Measurements from ENCODE around the gene MSLN. TPM values are rescaled to one million over a fixed set of nuclear protein-coding genes. Genes with fewer than 3 reads are reported as not detected.

Gene MSLN
- total and polyA plus RNA-seq, 2 of the 13 experiments (the other 11 are each of a cell fraction or from before 2014, with no cell fraction given): 2.0 to 2.3 TPM

DNA sequence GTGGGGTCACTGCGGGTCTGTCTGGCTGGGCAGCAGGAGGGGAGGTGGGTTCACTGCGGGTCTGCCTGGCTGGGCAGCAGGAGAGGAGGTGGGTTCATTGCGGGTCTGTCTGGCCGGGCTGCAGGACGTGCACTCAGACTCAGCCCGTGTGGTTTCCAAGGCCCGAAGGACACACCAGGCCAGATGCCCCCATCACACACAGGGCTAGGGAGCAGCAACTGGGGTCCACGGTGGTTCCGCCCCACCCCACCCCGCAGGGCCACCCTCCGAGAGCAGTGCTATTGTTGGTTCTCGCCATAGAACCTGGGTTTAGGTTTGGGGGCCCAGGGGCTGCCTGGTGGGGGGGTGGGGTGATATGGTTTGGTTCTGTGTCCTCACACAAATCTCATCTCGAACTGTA lies 13.9 kb upstream of the MSLN start:
- ATAC-seq (no peak), FAIRE-seq (no peak), DNase-seq (ENCODE audit: low spot score) (no peak)
- in situ Hi-C loops (cut with HindIII; ENCODE audit: extremely low pct_ligation_motif_present, low pct_unique_long_range_greater_than_20kb) (no loop called here), intact Hi-C loops (cut with micrococcal nuclease; ENCODE audit: unreplicated experiment) (loop anchor here (1.0 kb wide), 1 partner anchor 39 kb away; no protein-coding TSS in a partner anchor)
- BruUV-seq (replicated peaks): no TSS peak
- Histone ChIP-seq H3K4me2 (ENCODE audit: low read depth, low read length) (no peak overlapping the region), H2AFZ (ENCODE audit: low read length) (no peak overlapping the region), H3K36me3 (replicated peaks in 1 of 2; ENCODE audit: control insufficient read depth in 1 of 2, insufficient read depth in 2 of 2, low read length in 2 of 2) (no peaks in the 10 kb centered on the region), H4K20me1 (ENCODE audit: insufficient read depth, low read length) (no peaks in the 10 kb centered on the region), H3K4me3 (replicated peaks in 1 of 3; ENCODE audit: insufficient read depth in 1 of 3, low read depth in 2 of 3, low read length in 3 of 3) (no peak overlapping the region), H3K9me3 (ENCODE audit: low read length) (no peaks in the 10 kb centered on the region), H3K27ac (ENCODE audit: extremely low read length, insufficient read depth, low read length) (no peak overlapping the region), H3K27me3 (ENCODE audit: control insufficient read depth in 1 of 2, insufficient read depth in 2 of 2, low read length in 2 of 2) (peaks cover under 1 to 26% of the 10 kb centered on the region in 2 experiments; a peak in 4 of 5 replicates), H3K79me2 (ENCODE audit: insufficient read depth, low read length) (no peaks in the 10 kb centered on the region), H3K9ac (ENCODE audit: insufficient read depth, low read depth, low read length) (no peak overlapping the region), H3K4me1 (ENCODE audit: insufficient read depth, low read length) (peaks cover 7% of the 10 kb centered on the region)
- CTCF ChIA-PET (ENCODE audit: low intra/inter-chr PET ratio, low total read pairs): no interaction called here
- TF ChIP-seq ZNF468 (CRISPR knock-in tag; IDR thresholded peaks at IDR 0.05) (no peak), STAG1 (CRISPR knock-in tag; IDR thresholded peaks at IDR 0.05) (no peak), TMF1 (CRISPR knock-in tag; IDR thresholded peaks at IDR 0.05; ENCODE audit: low read depth) (no peak), ZNF746 (CRISPR knock-in tag; IDR thresholded peaks at IDR 0.05) (no peak), FOXJ3 (CRISPR knock-in tag; IDR thresholded peaks at IDR 0.05; ENCODE audit: borderline replicate concordance) (no peak), JUNB (CRISPR knock-in tag; IDR thresholded peaks at IDR 0.05; ENCODE audit: borderline replicate concordance) (no peak)
- POLR2A ChIA-PET: no interaction called here
- 30% methylated on average over 2 of the region's 13 CpGs for WGBS (ENCODE audit: low lambda C conversion rate)

DNA sequence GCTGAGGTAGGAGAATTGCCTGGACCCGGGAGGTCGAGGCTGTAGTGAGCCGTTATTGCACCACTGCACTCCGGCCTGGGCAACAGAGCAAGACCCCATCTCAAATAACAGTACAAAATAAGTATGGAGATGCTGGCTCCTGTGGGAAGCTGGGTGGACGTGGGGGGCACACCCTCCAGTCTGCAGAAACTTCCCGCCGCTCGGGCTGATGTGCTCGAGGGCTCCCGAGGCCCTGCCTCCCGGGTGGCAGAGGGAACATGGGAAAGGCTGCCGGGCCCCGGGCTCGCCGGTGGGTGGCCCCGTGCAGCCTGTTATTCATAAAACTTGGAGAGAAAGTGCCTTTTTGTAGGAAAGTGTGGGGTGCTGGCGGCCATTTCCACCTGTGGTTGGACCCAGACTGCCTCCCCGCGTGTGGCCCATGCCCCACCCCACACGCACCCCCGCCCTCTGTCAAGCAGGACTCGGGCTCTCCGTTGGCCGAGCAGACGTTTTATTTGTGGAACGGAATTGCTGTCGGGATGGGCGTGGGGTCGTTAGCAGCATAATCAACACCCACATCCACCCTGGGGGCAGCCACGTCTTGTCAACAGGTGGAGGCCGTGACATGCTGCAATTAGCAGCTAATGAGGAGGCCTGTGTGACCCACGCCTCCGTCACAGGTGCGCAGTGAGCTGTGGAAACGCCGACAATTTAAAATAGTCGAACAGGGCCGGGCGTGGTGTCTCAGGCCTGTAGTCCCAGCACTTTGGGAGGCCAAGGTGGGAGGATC lies 12.4 kb upstream of the MSLN start:
- H3K27me3 ChIP-seq (ENCODE audit: control insufficient read depth in 1 of 2, insufficient read depth in 2 of 2, low read length in 2 of 2): peaks cover 5 to 38% of the 10 kb centered on the region in 2 experiments; a peak in 4 of 5 replicates
- WGBS (ENCODE audit: low lambda C conversion rate): 60% methylated on average over 32 of the region's 39 CpGs
- H2AFZ ChIP-seq (ENCODE audit: low read length): no peak overlapping the region
- no peaks in the 10 kb centered on the region for H3K79me2 ChIP-seq (ENCODE audit: insufficient read depth, low read length)
- H3K27ac ChIP-seq (ENCODE audit: extremely low read length, insufficient read depth, low read length): no peak overlapping the region
- POLR2A ChIA-PET: no interaction called here
- CTCF ChIA-PET (ENCODE audit: low intra/inter-chr PET ratio, low total read pairs): no interaction called here
- H3K4me2 ChIP-seq (ENCODE audit: low read depth, low read length): no peak overlapping the region
- peaks cover 11% of the 10 kb centered on the region for H3K4me1 ChIP-seq (ENCODE audit: insufficient read depth, low read length)
- in situ Hi-C loops (cut with HindIII; ENCODE audit: extremely low pct_ligation_motif_present, low pct_unique_long_range_greater_than_20kb): no loop called here
- no peaks in the 10 kb centered on the region for H4K20me1 ChIP-seq (ENCODE audit: insufficient read depth, low read length)
- DNase-seq (ENCODE audit: low spot score) (no peak), FAIRE-seq (no peak), ATAC-seq (no peak)
- H3K4me3 ChIP-seq (replicated peaks in 1 of 3; ENCODE audit: insufficient read depth in 1 of 3, low read depth in 2 of 3, low read length in 3 of 3): no peak overlapping the region
- intact Hi-C loops (cut with micrococcal nuclease; ENCODE audit: unreplicated experiment): no loop called here
- BruUV-seq (replicated peaks): no TSS peak
- no peaks in the 10 kb centered on the region for H3K9me3 ChIP-seq (ENCODE audit: low read length)
- no peak overlapping the region for H3K9ac ChIP-seq (ENCODE audit: insufficient read depth, low read depth, low read length)
- no peaks in the 10 kb centered on the region for H3K36me3 ChIP-seq (replicated peaks in 1 of 2; ENCODE audit: control insufficient read depth in 1 of 2, insufficient read depth in 2 of 2, low read length in 2 of 2)
- TF ChIP-seq GTF2F1 (IDR thresholded peaks at IDR 0.05; ENCODE audit: low read length) (no peak), EP300 (IDR thresholded peaks at IDR 0.05; ENCODE audit: low read depth in 2 of 2, low read length in 2 of 2) (no peak), EP300 (CRISPR knock-in tag; IDR thresholded peaks at IDR 0.05; ENCODE audit: borderline replicate concordance) (no peak), PAX8 (CRISPR knock-in tag; IDR thresholded peaks at IDR 0.05; ENCODE audit: borderline replicate concordance) (no peak)
- TF ChIP-seq, protein P1, sequence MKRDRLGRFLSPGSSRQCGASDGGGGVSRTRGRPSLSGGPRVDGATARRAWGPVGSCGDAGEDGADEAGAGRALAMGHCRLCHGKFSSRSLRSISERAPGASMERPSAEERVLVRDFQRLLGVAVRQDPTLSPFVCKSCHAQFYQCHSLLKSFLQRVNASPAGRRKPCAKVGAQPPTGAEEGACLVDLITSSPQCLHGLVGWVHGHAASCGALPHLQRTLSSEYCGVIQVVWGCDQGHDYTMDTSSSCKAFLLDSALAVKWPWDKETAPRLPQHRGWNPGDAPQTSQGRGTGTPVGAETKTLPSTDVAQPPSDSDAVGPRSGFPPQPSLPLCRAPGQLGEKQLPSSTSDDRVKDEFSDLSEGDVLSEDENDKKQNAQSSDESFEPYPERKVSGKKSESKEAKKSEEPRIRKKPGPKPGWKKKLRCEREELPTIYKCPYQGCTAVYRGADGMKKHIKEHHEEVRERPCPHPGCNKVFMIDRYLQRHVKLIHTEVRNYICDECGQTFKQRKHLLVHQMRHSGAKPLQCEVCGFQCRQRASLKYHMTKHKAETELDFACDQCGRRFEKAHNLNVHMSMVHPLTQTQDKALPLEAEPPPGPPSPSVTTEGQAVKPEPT (CRISPR knock-in tag; IDR thresholded peaks at IDR 0.05; ENCODE audit: low read depth): no peak
- TF ChIP-seq, protein P2, sequence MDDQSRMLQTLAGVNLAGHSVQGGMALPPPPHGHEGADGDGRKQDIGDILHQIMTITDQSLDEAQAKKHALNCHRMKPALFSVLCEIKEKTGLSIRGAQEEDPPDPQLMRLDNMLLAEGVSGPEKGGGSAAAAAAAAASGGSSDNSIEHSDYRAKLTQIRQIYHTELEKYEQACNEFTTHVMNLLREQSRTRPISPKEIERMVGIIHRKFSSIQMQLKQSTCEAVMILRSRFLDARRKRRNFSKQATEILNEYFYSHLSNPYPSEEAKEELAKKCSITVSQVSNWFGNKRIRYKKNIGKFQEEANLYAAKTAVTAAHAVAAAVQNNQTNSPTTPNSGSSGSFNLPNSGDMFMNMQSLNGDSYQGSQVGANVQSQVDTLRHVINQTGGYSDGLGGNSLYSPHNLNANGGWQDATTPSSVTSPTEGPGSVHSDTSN (CRISPR knock-in tag; IDR thresholded peaks at IDR 0.05; ENCODE audit: borderline replicate concordance): no peak

Measured in HepG2 (cell line).